Activated naive CD4-positive, alpha-beta T cell treated with anti-CD3 and anti-CD28 coated beads for 36 hours (primary cell): Measurements from ENCODE around the gene PDPK1. TPM values are rescaled to one million over a fixed set of nuclear protein-coding genes. Genes with fewer than 3 reads are reported as not detected.
A peak's percentile ranks its signal among the peaks of the same experiment; 100 is the strongest.
"Not testable (repeated sequence)": the region's sequence is repeated elsewhere in the genome, so short reads cannot be mapped to it uniquely, and the experiment has no call there.

Experiments
- CTCF ChIA-PET: fragments of 350-600 bp; sonication (Branson Sonifier 250); formaldehyde crosslinking; loops from one replicate; lab custom pipeline; 2021; ENCODE audit warnings: antibody characterized with exemption; lab: Charles Lee
- DNase-seq: peaks from one replicate; pipeline ENCODE4 v3.0.0-alpha.2; 2020
- H3K27ac Mint-ChIP-seq: one replicate; pipeline ENCODE4 v1.8.0; 2021; ENCODE audit warnings: mild to moderate bottlenecking, mixed read lengths
- H3K27me3 Mint-ChIP-seq: one replicate; pipeline ENCODE4 v1.8.0; 2021; ENCODE audit warnings: low read depth, mixed read lengths
- H3K36me3 Mint-ChIP-seq: one replicate; pipeline ENCODE4 v1.8.0; 2021; ENCODE audit warnings: low read depth, mixed read lengths
- H3K4me1 Mint-ChIP-seq: one replicate; pipeline ENCODE4 v1.8.0; 2021; ENCODE audit warnings: low read depth, mixed read lengths
- H3K4me3 Mint-ChIP-seq: one replicate; pipeline ENCODE4 v1.8.0; 2021; ENCODE audit warnings: mild to moderate bottlenecking, moderate library complexity, mixed read lengths
- H3K9me3 Mint-ChIP-seq: one replicate; pipeline ENCODE4 v1.8.0; 2021; ENCODE audit warnings: mixed read lengths
- intact Hi-C: fragments of 100-400 bp; cut with micrococcal nuclease; formaldehyde crosslinking; loops from one replicate; pipeline ENCODE4 v1.15.1; 2023
- total RNA-seq, 2 experiments: library from RNA; stranded (reverse); gene quantifications; one replicate each; pipeline ENCODE4 v1.2.3, GENCODE V29; 2021

The PDPK1 gene
- total RNA-seq, 2 experiments from 2014 or later, result 26.6 to 27.8 TPM

- Mint-ChIP-seq H3K9me3 (no peaks in the 10 kb centered on the region), H3K36me3 (peaks cover 21% of the 10 kb centered on the region), H3K4me1 (peaks cover 26% of the 10 kb centered on the region), H3K27ac (no peak overlapping the region), H3K4me3 (no peak overlapping the region), H3K27me3 (no peaks in the 10 kb centered on the region)
- intact Hi-C loops, result no loop called here
- DNase-seq, result no peak
- CTCF ChIA-PET, result no interaction called here
Measured at GRCh38 chr16:2591476-2592240, 53.8 kb downstream of the PDPK1 start.

DNA sequence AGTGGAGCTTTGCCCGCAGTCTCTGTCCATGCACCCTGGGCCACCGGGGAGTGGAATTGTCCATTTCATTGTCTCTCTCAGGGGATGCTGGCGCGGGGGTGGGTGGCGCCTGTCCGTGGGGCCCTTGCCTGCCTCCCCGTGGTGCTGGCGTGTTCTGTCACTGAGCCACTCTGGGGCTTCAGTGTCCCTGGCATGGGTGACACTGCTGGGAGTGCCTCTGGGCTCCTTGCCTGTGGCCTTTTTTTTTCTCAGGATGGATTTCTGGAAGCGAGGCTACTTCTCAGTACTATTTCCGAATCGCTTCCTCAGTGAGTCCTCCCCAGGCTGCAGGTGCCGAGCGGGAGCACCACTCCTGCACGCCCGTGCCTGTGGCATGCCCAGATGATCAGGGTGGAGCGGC, 55.0 kb downstream of the PDPK1 start:
- no peak overlapping the region for H3K4me3 Mint-ChIP-seq
- H3K36me3 Mint-ChIP-seq, result peaks cover 18% of the 10 kb centered on the region
- H3K27me3 Mint-ChIP-seq, result no peaks in the 10 kb centered on the region
- no peak for DNase-seq
- no peaks in the 10 kb centered on the region for H3K9me3 Mint-ChIP-seq
- no peak overlapping the region for H3K27ac Mint-ChIP-seq
- CTCF ChIA-PET, result no interaction called here
- intact Hi-C loops, result no loop called here
- H3K4me1 Mint-ChIP-seq, result peaks cover 26% of the 10 kb centered on the region

- Mint-ChIP-seq H3K4me1 (peaks cover 20% of the 10 kb centered on the region), H3K4me3 (no peak overlapping the region), H3K27ac (no peak overlapping the region), H3K9me3 (no peaks in the 10 kb centered on the region), H3K27me3 (no peaks in the 10 kb centered on the region), H3K36me3 (peaks cover 5% of the 10 kb centered on the region)
- CTCF ChIA-PET, result no interaction called here
- no peak for DNase-seq
- intact Hi-C loops, result no loop called here
Measured at GRCh38 chr16:2595393-2596205, 57.8 kb downstream of the PDPK1 start.

GRCh38 chr16:2596747-2597559, 59.1 kb downstream of the PDPK1 start:
- Mint-ChIP-seq H3K4me3 (no peak overlapping the region), H3K36me3 (peaks cover 4% of the 10 kb centered on the region), H3K27ac (no peak overlapping the region), H3K9me3 (no peaks in the 10 kb centered on the region), H3K4me1 (peaks cover 21% of the 10 kb centered on the region), H3K27me3 (no peaks in the 10 kb centered on the region)
- CTCF ChIA-PET, result no interaction called here
- intact Hi-C loops, result no loop called here
- no peak for DNase-seq

DNA sequence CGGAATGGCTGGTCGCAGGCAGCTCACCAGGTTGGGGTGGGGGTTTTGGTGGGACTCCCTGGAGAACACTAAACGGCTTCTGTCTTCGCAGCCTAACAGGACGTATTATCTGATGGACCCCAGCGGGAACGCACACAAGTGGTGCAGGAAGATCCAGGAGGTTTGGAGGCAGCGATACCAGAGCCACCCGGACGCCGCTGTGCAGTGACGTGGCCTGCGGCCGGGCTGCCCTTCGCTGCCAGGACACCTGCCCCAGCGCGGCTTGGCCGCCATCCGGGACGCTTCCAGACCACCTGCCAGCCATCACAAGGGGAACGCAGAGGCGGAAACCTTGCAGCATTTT, 59.7 kb downstream of the PDPK1 start:
- no peaks in the 10 kb centered on the region for H3K9me3 Mint-ChIP-seq
- H3K4me1 Mint-ChIP-seq, result peaks cover 23% of the 10 kb centered on the region
- CTCF ChIA-PET, result no interaction called here
- peaks cover 3% of the 10 kb centered on the region for H3K36me3 Mint-ChIP-seq
- no peak for DNase-seq
- H3K4me3 Mint-ChIP-seq, result no peak overlapping the region
- intact Hi-C loops, result no loop called here
- no peak overlapping the region for H3K27ac Mint-ChIP-seq
- no peaks in the 10 kb centered on the region for H3K27me3 Mint-ChIP-seq

GRCh38 chr16:2598133-2598641, 60.4 kb downstream of the PDPK1 start:
- CTCF ChIA-PET, result no interaction called here
- no peak for DNase-seq
- Mint-ChIP-seq H3K4me1 (peaks cover 19% of the 10 kb centered on the region), H3K27me3 (no peaks in the 10 kb centered on the region), H3K9me3 (no peaks in the 10 kb centered on the region), H3K36me3 (peaks cover 3% of the 10 kb centered on the region), H3K4me3 (no peak overlapping the region), H3K27ac (no peak overlapping the region)
- intact Hi-C loops, result no loop called here

- Mint-ChIP-seq H3K4me3 (no peak overlapping the region), H3K9me3 (no peaks in the 10 kb centered on the region), H3K36me3 (peaks cover 2% of the 10 kb centered on the region), H3K4me1 (peaks cover 14% of the 10 kb centered on the region), H3K27ac (no peak overlapping the region), H3K27me3 (no peaks in the 10 kb centered on the region)
- intact Hi-C loops, result no loop called here
- CTCF ChIA-PET, result no interaction called here
- DNase-seq, result no peak
Measured at GRCh38 chr16:2598723-2599122, 60.9 kb downstream of the PDPK1 start.

DNA sequence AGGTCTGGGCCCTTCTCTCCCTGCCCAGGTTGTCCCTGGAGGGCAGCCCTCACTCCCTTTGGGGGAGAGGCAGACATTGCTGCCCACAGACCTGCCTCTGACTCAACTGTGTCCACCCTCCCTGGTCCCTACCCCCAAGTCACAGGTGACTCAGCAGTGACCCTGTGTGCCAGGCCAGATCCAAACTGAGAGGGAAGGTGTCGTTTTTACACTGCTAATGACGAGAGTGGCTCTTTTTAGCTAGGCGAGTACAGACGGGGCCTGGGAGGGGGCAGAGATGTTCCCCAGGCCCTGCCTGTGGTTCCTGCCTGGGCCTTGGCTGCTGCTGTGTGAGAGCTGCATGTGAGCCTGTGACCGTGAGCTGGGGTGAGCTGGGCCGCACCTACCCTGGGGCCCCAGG, 61.3 kb downstream of the PDPK1 start:
- intact Hi-C loops, H3K27me3 Mint-ChIP-seq, H3K4me3 Mint-ChIP-seq, CTCF ChIA-PET, H3K9me3 Mint-ChIP-seq, DNase-seq, H3K27ac Mint-ChIP-seq, H3K36me3 Mint-ChIP-seq: not testable (repeated sequence)
- H3K4me1 Mint-ChIP-seq, result peaks cover 11% of the 10 kb centered on the region

GRCh38 chr16:2599785-2600184, 62.0 kb downstream of the PDPK1 start:
- H3K9me3 Mint-ChIP-seq, DNase-seq, H3K27ac Mint-ChIP-seq: not testable (repeated sequence)

GRCh38 chr16:2601301-2602025, 63.6 kb downstream of the PDPK1 start:
- CTCF ChIA-PET, result not testable (repeated sequence)

More at GRCh38 chr16:2599785-2600184, 62.0 kb downstream of the PDPK1 start:
- H3K4me3 Mint-ChIP-seq, H3K36me3 Mint-ChIP-seq, H3K27me3 Mint-ChIP-seq, CTCF ChIA-PET: not testable (repeated sequence)
- peaks cover 11% of the 10 kb centered on the region for H3K4me1 Mint-ChIP-seq
- intact Hi-C loops, result loop anchor here (10.0 kb wide), 2 partner anchors 65 kb away; partner anchors contain the start of genes CEMP1 and PDPK1

DNA sequence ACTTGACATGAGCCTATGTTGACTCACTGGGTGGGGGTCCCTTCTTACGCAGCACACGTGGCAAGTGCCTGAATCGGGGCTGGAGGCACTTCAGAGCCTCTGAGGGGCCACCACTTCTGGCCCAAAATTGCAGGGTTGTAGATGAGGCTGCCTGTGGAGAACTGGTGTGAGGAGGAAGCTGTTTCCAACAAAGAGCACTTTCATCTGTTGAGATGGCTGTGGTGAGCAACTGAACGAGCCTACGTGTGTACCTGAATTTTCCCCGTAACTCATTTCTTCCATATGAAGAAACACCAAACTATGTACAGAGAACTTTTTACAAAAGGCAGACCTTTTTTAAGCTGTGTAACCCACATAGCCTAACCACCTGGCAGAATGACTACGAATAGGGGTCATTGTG, 64.4 kb downstream of the PDPK1 start:
- H3K9me3 Mint-ChIP-seq, H3K27me3 Mint-ChIP-seq, H3K4me3 Mint-ChIP-seq, CTCF ChIA-PET, DNase-seq, H3K36me3 Mint-ChIP-seq: not testable (repeated sequence)
- H3K27ac Mint-ChIP-seq, result peak overlapping the region; percentile 61
- peaks cover 21% of the 10 kb centered on the region for H3K4me1 Mint-ChIP-seq
- intact Hi-C loops, result loop anchor here (10.0 kb wide), 2 partner anchors 63 to 67 kb away; partner anchors contain the start of genes CEMP1 and PDPK1

More at GRCh38 chr16:2601301-2602025, 63.6 kb downstream of the PDPK1 start:
- H3K36me3 Mint-ChIP-seq, H3K9me3 Mint-ChIP-seq, H3K4me3 Mint-ChIP-seq, DNase-seq, H3K27me3 Mint-ChIP-seq: not testable (repeated sequence)
- intact Hi-C loops, result loop anchor here (10.0 kb wide), 2 partner anchors 63 to 67 kb away; partner anchors contain the start of genes CEMP1 and PDPK1
- Mint-ChIP-seq H3K27ac (peak overlapping the region; percentile 24), H3K4me1 (peaks cover 20% of the 10 kb centered on the region)
